Camera-type eye (tissue), 1 donor: Measurements from ENCODE around the gene KRTAP4-5. TPM values are rescaled to one million over a fixed set of nuclear protein-coding genes. Genes with fewer than 3 reads are reported as not detected.

Source experiments
- total RNA-seq: library from RNA; depleted of rRNA; stranded (reverse); fragments of >200 nt; gene quantifications from one replicate; pipeline ENCODE4 v1.2.3, GENCODE V29; 2014

Gene KRTAP4-5
- not detected for total RNA-seq

DNA sequence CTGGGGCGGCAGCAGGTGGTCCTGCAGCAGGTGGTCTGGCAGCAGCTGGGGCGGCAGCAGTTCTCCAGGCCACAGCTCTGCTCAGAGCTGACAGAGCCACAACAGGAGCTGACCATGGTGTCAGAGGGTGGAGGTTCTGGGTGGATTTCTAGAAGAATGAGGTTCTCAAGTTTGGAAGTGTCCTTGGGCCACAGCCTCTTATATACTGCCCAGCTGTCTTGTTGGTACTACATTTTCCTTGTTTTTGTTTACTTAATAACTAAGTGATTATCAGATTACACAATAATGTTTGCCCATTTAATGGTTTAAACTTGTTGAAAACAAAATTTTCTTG, at the start of gene KRTAP4-5:
Gene KRTAP4-5 (minus strand): TSS at position 174 of the 334 bp plus-strand sequence. CDS start 58 bp downstream, at position 116.

DNA sequence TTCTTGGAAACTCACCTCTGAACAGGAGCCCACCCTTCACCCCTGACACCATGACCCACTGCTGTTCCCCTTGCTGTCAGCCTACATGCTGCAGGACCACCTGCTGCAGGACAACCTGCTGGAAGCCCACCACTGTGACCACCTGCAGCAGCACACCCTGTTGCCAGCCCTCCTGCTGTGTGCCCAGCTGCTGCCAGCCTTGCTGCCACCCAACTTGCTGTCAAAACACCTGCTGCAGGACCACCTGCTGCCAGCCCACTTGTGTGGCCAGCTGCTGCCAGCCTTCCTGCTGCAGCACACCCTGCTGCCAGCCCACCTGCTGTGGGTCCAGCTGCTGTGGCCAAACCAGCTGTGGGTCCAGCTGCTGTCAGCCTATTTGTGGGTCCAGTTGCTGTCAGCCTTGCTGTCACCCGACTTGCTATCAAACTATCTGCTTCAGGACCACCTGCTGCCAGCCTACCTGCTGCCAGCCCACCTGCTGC, 40.3 kb upstream of the KRTAP4-5 start, which contains the start of gene KRTAP9-1:
Gene KRTAP9-1 (plus strand): TSS at position 51 of the 482 bp plus-strand sequence. CDS start 0 bp downstream, at position 51.

DNA sequence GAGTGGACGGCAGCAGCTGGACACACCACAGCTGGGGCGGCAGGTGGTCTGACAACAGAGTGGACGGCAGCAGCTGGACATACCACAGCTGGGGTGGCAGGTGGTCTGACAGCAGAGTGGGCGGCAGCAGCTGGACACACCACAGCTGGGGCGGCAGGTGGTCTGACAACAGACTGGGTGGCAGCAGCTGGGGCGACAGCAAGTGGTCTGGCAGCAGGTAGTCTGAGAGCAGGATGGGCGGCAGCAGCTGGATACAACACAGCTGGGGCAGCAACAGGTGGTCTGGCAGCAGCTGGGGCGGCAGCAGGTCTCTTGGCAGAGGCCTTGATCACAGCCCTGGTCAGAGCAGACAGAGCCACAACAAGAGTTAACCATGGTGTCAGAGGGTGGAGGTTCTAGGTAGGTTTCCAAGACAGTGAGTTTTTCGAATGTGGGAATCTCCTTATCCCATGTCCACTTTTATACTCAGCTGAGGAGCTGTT, 34.9 kb upstream of the KRTAP4-5 start, which contains the start of gene KRTAP4-1:
Gene KRTAP4-1 (minus strand): TSS at position 432 of the 482 bp plus-strand sequence. CDS start 57 bp downstream, at position 375.

DNA sequence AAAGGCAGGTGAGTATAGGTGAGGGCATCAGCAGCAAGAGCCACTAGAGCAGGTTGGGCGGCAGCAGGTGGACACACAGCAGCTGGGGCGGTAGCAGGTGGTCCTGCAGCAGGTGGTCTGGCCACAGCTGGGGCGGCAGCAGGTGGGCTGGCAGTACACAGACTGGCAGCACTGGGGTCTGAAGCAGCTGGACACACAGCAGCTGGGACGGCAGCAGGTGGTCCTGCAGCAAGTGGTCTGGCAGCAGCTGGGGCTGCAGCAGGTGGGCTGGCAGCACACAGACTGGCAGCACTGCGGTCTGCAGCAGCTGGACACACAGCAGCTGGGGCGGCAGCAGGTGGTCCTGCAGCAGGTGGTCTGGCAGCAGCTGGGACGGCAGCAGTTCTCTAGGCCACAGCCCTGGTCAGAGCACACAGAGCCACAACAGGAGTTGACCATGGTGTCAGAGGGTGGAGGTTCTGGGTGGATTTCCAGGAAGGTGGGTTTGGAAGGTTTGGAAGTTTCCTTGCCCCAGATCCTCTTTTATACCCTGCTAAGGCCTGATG, 28.2 kb upstream of the KRTAP4-5 start, which contains the start of gene KRTAP4-2:
Gene KRTAP4-2 (minus strand): TSS at position 495 of the 545 bp plus-strand sequence. CDS start 57 bp downstream, at position 438.

DNA sequence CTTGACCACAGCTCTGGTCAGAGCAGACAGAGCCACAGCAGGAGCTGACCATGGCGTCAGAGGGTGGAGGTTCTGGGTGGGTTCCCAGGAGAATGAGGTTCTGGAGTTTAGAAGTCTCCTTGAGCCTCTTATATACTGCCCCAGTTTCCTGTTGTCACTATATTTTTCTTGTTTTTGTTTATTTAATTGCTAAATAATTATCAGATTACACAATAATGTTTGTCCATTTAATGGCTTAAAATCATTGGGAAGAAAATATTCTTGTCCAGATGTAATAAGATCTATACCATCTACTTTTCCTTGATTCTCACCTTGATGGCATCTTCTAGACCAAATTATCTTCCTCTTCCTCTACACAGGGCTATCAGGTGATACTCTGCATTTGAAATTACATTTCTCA, 18.5 kb upstream of the KRTAP4-5 start, which contains the start of gene KRTAP4-3:
Gene KRTAP4-3 (minus strand): TSS at position 101 of the 400 bp plus-strand sequence. CDS start 49 bp downstream, at position 52.

DNA sequence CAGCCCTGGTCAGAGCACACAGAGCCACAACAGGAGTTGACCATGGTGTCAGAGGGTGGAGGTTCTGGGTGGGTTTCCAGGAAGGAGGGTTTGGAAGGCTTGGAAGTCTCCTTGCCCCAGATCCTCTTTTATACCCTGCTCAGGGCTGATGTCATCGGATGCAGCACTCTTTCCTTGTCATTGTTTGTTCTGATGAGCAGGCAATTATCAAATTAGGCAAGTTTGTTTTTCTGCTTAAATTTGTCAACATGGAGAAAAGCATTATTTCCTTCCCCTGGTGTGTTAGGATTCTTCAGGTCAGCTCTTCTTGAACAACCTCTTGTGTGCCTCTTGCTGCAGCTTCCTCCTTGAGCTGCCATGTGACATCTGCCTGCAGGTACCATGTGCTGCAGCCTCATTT, 11.0 kb upstream of the KRTAP4-5 start, which contains the start of gene KRTAP4-4:
Gene KRTAP4-4 (minus strand): TSS at position 101 of the 400 bp plus-strand sequence. CDS start 57 bp downstream, at position 44.

DNA sequence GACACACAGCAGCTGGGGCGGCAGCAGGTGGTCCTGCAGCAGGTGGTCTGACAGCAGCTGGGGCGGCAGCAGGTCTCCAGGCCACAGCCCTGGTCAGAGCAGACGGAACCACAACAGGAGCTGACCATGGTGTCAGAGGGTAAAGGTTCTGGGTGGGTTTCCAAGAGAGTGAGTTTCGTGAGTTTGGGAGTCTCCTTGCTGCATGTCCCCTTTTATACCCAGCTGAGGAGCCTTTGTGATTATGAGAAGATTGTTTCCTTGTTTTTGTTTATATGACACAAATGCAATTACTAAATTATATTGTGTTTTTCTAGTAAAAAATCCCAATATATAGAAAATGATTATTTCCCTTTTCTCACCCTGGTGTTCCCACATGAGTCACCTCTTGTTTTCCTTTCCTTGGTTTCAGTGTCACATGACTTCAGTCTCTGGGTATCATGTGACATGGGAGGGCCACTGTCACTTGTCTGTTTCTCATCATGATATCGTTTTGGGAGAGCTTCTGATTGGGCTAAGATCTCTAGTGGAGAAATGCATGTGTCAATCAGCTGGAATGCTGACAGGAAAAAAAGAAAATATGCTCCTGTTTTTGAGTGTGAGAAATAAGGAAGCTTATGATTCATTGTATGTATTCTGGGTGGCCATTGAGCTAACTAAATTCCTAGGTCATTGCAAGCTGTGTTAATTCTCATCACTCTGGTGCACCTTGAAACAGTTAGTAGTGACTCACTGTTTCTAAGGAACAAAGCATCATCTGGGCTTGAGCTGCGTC, 9.1 kb downstream of the KRTAP4-5 start, which contains the start of gene KRTAP4-6:
Gene KRTAP4-6 (minus strand): TSS at position 185 of the 772 bp plus-strand sequence. CDS start 57 bp downstream, at position 128.

DNA sequence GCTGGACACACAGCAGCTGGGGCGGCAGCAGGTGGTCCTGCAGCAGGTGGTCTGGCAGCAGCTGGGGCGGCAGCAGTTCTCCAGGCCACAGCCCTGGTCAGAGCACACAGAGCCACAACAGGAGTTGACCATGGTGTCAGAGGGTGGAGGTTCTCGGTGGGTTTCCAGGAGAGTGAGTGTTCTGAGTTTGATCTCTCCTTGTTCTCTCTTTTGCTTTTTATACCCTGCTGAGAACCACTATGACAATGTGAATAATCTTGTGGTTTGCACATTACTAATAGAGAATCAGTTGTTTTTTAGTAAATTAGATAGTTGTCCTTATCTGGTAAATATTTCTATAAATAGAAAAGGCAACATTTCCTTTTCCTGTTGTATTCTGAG, 25.6 kb downstream of the KRTAP4-5 start, which contains the start of gene KRTAP4-12:
Gene KRTAP4-12 (minus strand): TSS at position 192 of the 381 bp plus-strand sequence. CDS start 60 bp downstream, at position 132.

DNA sequence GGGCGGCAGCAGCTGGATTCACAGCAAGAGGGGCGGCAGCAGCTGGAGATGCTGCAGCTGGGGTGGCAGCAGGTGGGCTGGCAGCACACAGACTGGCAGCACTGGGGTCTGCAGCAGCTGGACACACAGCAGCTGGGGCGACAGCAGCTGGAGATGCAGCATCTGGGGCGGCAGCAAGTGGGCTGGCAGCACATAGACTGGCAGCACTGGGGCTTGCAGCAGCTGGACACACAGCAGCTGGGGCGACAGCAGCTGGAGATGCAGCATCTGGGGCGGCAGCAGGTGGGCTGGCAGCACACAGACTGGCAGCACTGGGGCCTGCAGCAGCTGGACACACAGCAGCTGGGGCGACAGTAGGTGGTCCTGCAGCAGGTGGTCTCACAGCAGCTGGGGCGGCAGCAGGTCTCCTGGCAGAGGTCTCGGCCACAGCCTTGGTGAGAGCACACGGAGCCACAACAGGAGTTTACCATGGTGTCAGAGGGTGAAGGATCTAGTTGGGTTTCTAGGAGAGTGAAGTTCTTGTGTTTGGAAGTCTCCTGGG, 31.7 kb downstream of the KRTAP4-5 start, which contains the start of gene KRTAP4-11:
Gene KRTAP4-11 (minus strand): TSS at position 528 of the 541 bp plus-strand sequence. CDS start 58 bp downstream, at position 470.

DNA sequence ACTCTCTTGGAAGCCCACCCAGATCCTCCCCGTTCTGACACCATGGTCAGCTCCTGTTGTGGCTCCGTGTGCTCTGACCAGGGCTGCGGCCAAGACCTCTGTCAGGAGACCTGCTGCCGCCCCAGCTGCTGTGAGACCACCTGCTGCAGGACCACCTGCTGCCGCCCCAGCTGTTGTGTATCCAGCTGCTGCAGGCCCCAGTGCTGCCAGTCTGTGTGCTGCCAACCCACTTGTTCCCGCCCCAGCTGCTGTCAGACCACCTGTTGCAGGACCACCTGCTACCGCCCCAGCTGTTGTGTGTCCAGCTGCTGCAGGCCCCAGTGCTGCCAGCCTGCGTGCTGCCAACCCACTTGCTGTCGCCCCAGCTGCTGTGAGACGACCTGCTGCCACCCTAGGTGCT, 44.3 kb downstream of the KRTAP4-5 start, which contains the start of gene KRTAP4-9:
Gene KRTAP4-9 (plus strand): TSS at position 43 of the 400 bp plus-strand sequence. CDS start 0 bp downstream, at position 43.

DNA sequence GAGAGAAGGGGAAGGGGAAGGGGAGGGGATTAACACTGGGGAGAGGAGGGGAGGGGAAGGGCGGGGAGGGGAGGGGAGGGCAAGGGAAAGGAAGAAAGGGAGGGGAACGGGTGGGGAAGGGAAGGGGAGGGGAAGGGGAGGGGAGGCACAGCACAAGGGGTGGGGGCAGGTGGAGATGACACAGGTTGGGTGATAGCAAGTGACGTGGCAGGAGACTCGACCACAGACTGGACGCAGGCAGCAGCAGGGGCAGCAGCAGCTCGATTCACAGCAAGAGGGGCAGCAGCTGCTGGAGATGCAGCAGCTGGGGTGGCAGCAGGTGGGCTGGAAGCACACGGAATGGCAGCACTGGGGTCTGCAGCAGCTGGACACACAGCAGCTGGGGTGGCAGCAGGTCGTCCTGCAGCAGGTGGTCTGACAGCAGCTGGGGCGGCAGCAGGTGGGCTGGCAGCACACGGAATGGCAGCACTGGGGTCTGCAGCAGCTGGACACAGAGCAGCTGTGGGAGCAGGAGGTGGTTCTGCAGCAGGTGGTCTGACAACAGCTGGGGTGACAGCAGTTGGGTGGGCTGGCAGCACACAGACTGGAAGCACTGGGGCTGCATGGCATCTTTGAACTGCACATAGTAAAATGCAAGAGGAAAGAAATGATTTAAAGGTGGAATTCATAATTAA, 47.9 kb downstream of the KRTAP4-5 start, which contains the start of gene KRTAP4-16:
Gene KRTAP4-16 (minus strand): TSS at position 624 of the 674 bp plus-strand sequence. CDS start 0 bp downstream, at position 624.

Other genes with a start within 250 kb of the KRTAP4-5 start
- 9.0 TPM for gene KRT23, start 212.2 kb downstream of the KRTAP4-5 start, total RNA-seq
- gene KRT39, start 182.9 kb downstream of the KRTAP4-5 start, total RNA-seq, result 0.44 TPM
- gene KRT40, start 165.5 kb downstream of the KRTAP4-5 start, total RNA-seq, result 1.4 TPM
- gene KRTAP3-3, start 155.7 kb downstream of the KRTAP4-5 start, total RNA-seq, result not detected
- not detected for gene KRTAP3-2, start 149.9 kb downstream of the KRTAP4-5 start, total RNA-seq
- not detected for gene KRTAP3-1, start 140.7 kb downstream of the KRTAP4-5 start, total RNA-seq
- not detected for gene KRTAP1-5, start 122.6 kb downstream of the KRTAP4-5 start, total RNA-seq
- not detected for gene KRTAP1-4, start 119.6 kb downstream of the KRTAP4-5 start, total RNA-seq
- gene KRTAP1-3, start 115.0 kb downstream of the KRTAP4-5 start, total RNA-seq, result not detected
- not detected for gene KRTAP1-1, start 108.4 kb downstream of the KRTAP4-5 start, total RNA-seq
- gene KRTAP2-1, start 102.5 kb downstream of the KRTAP4-5 start, total RNA-seq, result not detected
- not detected for gene KRTAP2-2, start 94.6 kb downstream of the KRTAP4-5 start, total RNA-seq
- not detected for gene KRTAP2-3, start 89.7 kb downstream of the KRTAP4-5 start, total RNA-seq
- not detected for gene KRTAP2-4, start 83.9 kb downstream of the KRTAP4-5 start, total RNA-seq
- not detected for gene KRTAP4-7, start 65.7 kb downstream of the KRTAP4-5 start, total RNA-seq
- gene KRTAP4-8, start 51.7 kb downstream of the KRTAP4-5 start, total RNA-seq, result not detected
- not detected for gene KRTAP4-16, start 47.6 kb downstream of the KRTAP4-5 start, total RNA-seq
- gene KRTAP4-9, start 44.4 kb downstream of the KRTAP4-5 start, total RNA-seq, result not detected
- gene KRTAP4-11, start 31.5 kb downstream of the KRTAP4-5 start, total RNA-seq, result not detected
- not detected for gene KRTAP4-12, start 25.6 kb downstream of the KRTAP4-5 start, total RNA-seq
- not detected for gene KRTAP4-6, start 9.3 kb downstream of the KRTAP4-5 start, total RNA-seq
- gene KRTAP4-4, start 10.9 kb upstream of the KRTAP4-5 start, total RNA-seq, result not detected
- gene KRTAP4-3, start 18.4 kb upstream of the KRTAP4-5 start, total RNA-seq, result not detected
- gene KRTAP4-2, start 28.4 kb upstream of the KRTAP4-5 start, total RNA-seq, result not detected
- not detected for gene KRTAP4-1, start 35.1 kb upstream of the KRTAP4-5 start, total RNA-seq
- gene KRTAP9-1, start 40.1 kb upstream of the KRTAP4-5 start, total RNA-seq, result not detected
- not detected for gene KRTAP9-2, start 76.8 kb upstream of the KRTAP4-5 start, total RNA-seq
- gene KRTAP9-3, start 82.6 kb upstream of the KRTAP4-5 start, total RNA-seq, result not detected
- gene KRTAP9-8, start 88.2 kb upstream of the KRTAP4-5 start, total RNA-seq, result 0.44 TPM
- not detected for gene KRTAP9-4, start 99.9 kb upstream of the KRTAP4-5 start, total RNA-seq
- not detected for gene KRTAP9-9, start 105.6 kb upstream of the KRTAP4-5 start, total RNA-seq
- gene KRTAP9-6, start 115.6 kb upstream of the KRTAP4-5 start, total RNA-seq, result not detected
- gene KRTAP9-7, start 125.9 kb upstream of the KRTAP4-5 start, total RNA-seq, result not detected
- not detected for gene KRTAP29-1, start 153.0 kb upstream of the KRTAP4-5 start, total RNA-seq
- gene KRTAP16-1, start 159.5 kb upstream of the KRTAP4-5 start, total RNA-seq, result not detected
- not detected for gene KRTAP17-1, start 165.9 kb upstream of the KRTAP4-5 start, total RNA-seq
- not detected for gene KRT33A, start 201.0 kb upstream of the KRTAP4-5 start, total RNA-seq
- gene KRT33B, start 220.0 kb upstream of the KRTAP4-5 start, total RNA-seq, result not detected
- gene KRT34, start 232.5 kb upstream of the KRTAP4-5 start, total RNA-seq, result not detected
- not detected for gene KRT31, start 247.8 kb upstream of the KRTAP4-5 start, total RNA-seq